RWPE2 (cell line): ENCODE measurements around the gene SOX6.

Experiments used
- ATAC-seq: fragments of 200-7000 bp; cut with Tn5 transposase; 3 replicates; pipeline ENCODE4 v1.9.1; 2021; ENCODE audit warnings: low read depth
- DNase-seq: peaks from one replicate; pipeline ENCODE4 v3.0.0-alpha.2; 2020; ENCODE audit warnings: low spot score
- H3K27ac ChIP-seq: fragments of 450-650 bp; 2 replicates; pipeline ENCODE4 v1.5.1; 2017; ENCODE audit warnings: mild to moderate bottlenecking; ENCODE audit not compliant: poor library complexity, severe bottlenecking
- H3K27me3 ChIP-seq: fragments of 250-450 bp; sonication (Bioruptor Pico); 2 replicates; pipeline ENCODE4 v1.5.1; 2021; ENCODE audit warnings: mild to moderate bottlenecking, moderate library complexity; ENCODE audit not compliant: insufficient read depth, poor library complexity, severe bottlenecking
- H3K36me3 ChIP-seq: fragments of 250-450 bp; sonication (Bioruptor Pico); 2 replicates; pipeline ENCODE4 v1.5.1; 2020; ENCODE audit warnings: low read depth, mild to moderate bottlenecking, moderate library complexity
- H3K4me1 ChIP-seq: fragments of 250-450 bp; sonication (Bioruptor Pico); 2 replicates; pipeline ENCODE4 v1.5.1; 2021; ENCODE audit warnings: mild to moderate bottlenecking, moderate library complexity; ENCODE audit not compliant: insufficient read depth, poor library complexity, severe bottlenecking
- H3K4me3 ChIP-seq: fragments of 250-450 bp; sonication (Bioruptor Pico); 2 replicates; pipeline ENCODE4 v1.5.1; 2021; ENCODE audit warnings: mild to moderate bottlenecking, moderate library complexity; ENCODE audit not compliant: severe bottlenecking
- H3K9me3 ChIP-seq: fragments of 250-450 bp; sonication (Bioruptor Pico); 2 replicates; pipeline ENCODE4 v1.5.1; 2021; ENCODE audit warnings: mild to moderate bottlenecking, moderate library complexity; ENCODE audit not compliant: severe bottlenecking
- CTCF ChIP-seq: fragments of 450-650 bp; IDR thresholded peaks from one replicate; pipeline ENCODE4 v1.5.1; 2017; ENCODE audit warnings: mild to moderate bottlenecking, moderate library complexity; ENCODE audit not compliant: poor library complexity, severe bottlenecking

The SOX6 gene

GRCh38 chr11:16120008-16120407 is 236.3 kb downstream of the SOX6 start:
- H3K4me3 ChIP-seq = no peak overlapping the region
- no peaks in the 10 kb centered on the region for H3K9me3 ChIP-seq
- H3K36me3 ChIP-seq = no peaks in the 10 kb centered on the region
- no peak for TF ChIP-seq CTCF
- no peaks in the 10 kb centered on the region for H3K4me1 ChIP-seq
- H3K27me3 ChIP-seq = no peaks in the 10 kb centered on the region
- ATAC-seq (no peak), DNase-seq (no peak)
- H3K27ac ChIP-seq = no peak overlapping the region

GRCh38 chr11:16117989-16118756 is 238.2 kb downstream of the SOX6 start:
- Histone ChIP-seq H3K27ac (no peak overlapping the region), H3K36me3 (no peaks in the 10 kb centered on the region), H3K4me1 (peaks cover 12% of the 10 kb centered on the region), H3K9me3 (no peaks in the 10 kb centered on the region), H3K27me3 (no peaks in the 10 kb centered on the region), H3K4me3 (no peak overlapping the region)
- DNase-seq = no peak
- no peak for TF ChIP-seq CTCF
- no peak for ATAC-seq

- DNase-seq = no peak
- H3K4me3 ChIP-seq = no peak overlapping the region
- no peak for ATAC-seq
- no peak overlapping the region for H3K27ac ChIP-seq
- H3K27me3 ChIP-seq = no peaks in the 10 kb centered on the region
- H3K36me3 ChIP-seq = no peaks in the 10 kb centered on the region
- TF ChIP-seq CTCF = no peak
- peaks cover 15% of the 10 kb centered on the region for H3K4me1 ChIP-seq
- no peaks in the 10 kb centered on the region for H3K9me3 ChIP-seq
These were observed 241.1 kb downstream of the SOX6 start for GRCh38 chr11:16114978-16115871.

- ATAC-seq (peak; percentile 45; the same call in 1 of the 3 replicates), DNase-seq (no peak)
- no peak overlapping the region for H3K27ac ChIP-seq
- H3K27me3 ChIP-seq = no peaks in the 10 kb centered on the region
- H3K4me1 ChIP-seq = peaks cover 15% of the 10 kb centered on the region
- H3K9me3 ChIP-seq = no peaks in the 10 kb centered on the region
- no peaks in the 10 kb centered on the region for H3K36me3 ChIP-seq
- no peak for TF ChIP-seq CTCF
- no peak overlapping the region for H3K4me3 ChIP-seq
These were observed 241.9 kb downstream of the SOX6 start for GRCh38 chr11:16114431-16114830.
